GM21528 (cell line): ENCODE measurements around the gene ANKMY1.

Experiments
- ATAC-seq: cut with Tn5 transposase; IDR thresholded peaks from one replicate; pipeline ENCODE4 v1.9.1; 2021; ENCODE audit warnings: mild to moderate bottlenecking, moderate library complexity; ENCODE audit not compliant: unreplicated experiment, low FRiP score

ANKMY1 gene

GRCh38 chr2:240453461-240454105 is 104.2 kb downstream of the ANKMY1 start:
- ATAC-seq = no peak

- no peak for ATAC-seq
Observed at GRCh38 chr2:240452462-240453256, 105.1 kb downstream of the ANKMY1 start.

- no peak for ATAC-seq
Observed at GRCh38 chr2:240451791-240452461, 105.9 kb downstream of the ANKMY1 start.

DNA sequence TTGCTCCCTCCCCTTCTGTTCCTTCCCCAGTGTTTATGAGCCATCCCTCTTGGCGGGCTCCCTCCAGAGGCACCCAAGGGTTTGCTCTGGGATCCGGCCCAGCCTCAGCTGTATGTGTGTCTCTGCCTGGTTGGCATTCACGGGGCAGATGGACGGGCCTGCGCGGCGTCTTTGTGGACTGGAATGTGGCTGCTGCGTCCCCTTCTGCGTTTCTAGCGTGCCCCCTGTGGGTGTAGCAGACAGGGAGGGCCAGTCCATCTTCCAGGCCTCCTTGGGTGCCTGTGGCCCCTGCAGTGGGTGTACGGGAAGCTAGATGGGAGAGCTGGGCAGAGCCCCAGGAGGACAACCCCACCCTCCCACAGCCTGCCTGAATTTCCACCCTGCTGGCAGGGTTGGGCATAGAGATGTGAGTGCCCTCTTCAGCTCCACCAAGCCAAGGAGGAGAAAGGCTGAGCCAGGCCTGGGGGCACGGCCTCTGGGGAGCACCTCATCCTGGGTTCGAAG is 106.6 kb downstream of the ANKMY1 start:
- no peak for ATAC-seq

GRCh38 chr2:240450532-240451107 is 107.2 kb downstream of the ANKMY1 start:
- no peak for ATAC-seq

- no peak for ATAC-seq
Observed at GRCh38 chr2:240449764-240450531, 107.8 kb downstream of the ANKMY1 start.

DNA sequence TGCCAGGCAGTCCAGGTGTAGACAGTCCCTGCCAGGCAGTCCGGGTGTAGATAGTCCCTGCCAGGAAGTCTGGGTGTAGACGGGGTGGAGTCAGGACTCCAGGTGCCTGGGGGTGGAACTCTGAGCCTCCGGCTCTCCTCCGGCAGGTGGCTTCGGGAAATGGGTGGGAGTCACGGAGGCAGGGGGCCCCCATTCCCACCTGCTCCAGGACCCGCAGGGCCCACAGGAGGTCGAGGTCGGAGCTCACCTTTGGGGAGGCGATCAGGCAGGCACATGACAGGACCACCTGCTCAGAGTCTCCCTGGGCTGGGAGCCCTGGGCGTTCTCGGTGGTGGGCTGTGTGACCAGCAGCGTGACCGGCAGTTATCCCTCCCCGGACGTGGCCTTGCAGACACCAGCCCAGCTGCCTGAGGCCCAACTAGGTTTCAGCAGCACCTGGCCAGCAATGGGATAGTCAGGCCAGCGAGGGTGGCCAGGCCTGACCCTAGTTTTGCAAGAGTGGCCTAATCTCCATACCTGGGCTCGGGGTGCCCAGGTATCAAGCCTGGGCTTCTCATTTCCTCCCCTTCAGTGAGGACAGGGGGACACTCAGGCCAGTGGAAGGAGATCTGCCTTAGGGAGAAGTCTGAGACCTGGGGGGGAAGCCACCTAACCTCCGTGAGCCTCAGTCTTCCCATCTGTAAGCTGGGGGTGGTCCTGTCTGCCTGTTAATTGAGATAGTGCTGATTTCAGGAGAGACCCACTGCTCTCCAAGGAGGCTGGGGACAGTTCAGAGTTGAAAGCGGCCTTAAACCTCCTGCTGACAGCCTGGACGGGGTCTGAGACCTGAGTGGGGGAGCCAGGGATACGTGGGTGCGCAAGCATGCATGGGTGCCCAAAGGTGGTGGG is 109.2 kb downstream of the ANKMY1 start:
- ATAC-seq = no peak

GRCh38 chr2:240447934-240448333 is 109.9 kb downstream of the ANKMY1 start:
- ATAC-seq = no peak

DNA sequence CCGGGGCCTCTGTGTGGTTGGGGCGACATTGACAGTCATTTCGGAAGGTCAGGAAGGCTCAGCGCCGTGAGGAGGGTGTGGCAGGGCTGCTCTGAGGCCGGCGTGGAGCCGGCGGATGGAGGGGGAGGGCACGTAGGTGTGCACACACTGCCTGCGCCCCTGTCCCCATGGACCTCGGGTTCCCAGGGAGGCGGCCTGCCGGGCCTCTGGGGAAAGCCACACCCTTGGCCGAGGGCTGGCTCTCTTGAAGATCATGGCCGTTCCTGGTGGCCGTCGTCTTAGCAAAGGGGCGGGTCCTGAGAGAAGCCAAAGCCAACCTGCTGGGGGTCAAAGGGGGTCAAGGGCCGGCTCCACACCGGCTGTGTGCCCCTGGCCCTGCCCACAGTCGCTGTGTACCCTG is 110.5 kb downstream of the ANKMY1 start:
- ATAC-seq = no peak

GRCh38 chr2:240446664-240447175 is 111.1 kb downstream of the ANKMY1 start:
- ATAC-seq = no peak

GRCh38 chr2:240445961-240446663 is 111.7 kb downstream of the ANKMY1 start:
- ATAC-seq = no peak

DNA sequence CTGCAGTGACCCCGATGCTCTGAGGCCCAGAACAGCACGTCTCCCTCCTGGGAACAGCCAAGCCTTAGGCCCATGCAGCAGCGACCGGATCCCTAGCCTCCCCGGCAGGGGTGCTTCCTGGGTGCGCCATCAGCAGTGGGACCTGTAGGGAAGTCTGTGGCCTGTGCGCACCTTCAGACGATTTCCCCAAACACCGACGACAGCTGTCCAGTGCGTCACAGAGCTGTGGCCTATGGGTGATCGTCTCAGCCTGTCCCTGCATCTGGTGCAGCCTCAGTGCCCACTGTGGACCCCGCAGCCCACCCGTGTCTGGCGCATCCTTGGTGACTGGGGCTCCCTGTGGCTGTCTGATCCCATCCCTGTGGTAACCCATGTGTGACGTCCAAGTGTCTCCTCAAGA is 113.3 kb downstream of the ANKMY1 start:
- no peak for ATAC-seq

DNA sequence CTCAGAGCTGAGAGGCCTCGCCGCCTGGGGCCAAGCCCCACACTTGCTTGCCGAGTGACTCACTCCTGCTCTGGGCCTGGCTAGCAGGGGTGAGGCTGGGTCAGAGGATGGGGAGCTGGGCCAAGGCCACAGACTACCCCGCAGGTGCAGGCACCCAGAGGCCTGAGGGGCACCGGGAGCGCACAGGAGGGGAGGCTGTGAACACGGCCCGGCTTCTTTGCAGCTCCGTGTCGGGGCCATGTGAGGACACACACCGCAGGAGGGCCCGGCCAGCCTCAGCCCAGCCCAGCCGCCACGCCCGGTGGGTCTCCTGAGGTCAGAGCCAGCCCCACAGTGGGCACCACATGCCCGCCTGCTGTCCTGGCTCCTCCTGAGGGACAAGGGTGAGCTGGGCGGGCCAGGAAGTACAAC is 113.9 kb downstream of the ANKMY1 start:
- no peak for ATAC-seq

- no peak for ATAC-seq
Observed at GRCh38 chr2:240442891-240443715, 114.7 kb downstream of the ANKMY1 start.

DNA sequence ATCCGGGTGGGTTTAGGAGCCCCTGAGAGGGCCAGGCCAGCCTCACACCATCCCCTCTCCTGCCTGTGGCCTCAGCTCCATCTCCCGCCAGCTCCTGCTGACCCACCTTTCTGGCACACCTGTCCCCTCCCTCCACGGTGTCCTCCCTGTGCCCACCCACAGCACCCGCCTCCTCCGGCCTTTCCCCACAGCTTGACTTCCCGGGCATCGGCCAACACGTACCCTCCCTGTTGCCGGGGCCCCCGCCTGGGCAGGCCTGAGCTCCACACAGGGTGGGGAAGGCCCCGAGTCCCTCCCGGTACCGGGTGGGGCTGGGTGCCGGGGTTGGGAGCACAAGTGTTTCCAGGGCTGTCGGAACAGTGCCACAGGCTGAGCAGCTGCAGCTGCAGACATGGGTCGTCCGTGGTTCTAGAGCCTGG is 115.8 kb downstream of the ANKMY1 start:
- no peak for ATAC-seq

DNA sequence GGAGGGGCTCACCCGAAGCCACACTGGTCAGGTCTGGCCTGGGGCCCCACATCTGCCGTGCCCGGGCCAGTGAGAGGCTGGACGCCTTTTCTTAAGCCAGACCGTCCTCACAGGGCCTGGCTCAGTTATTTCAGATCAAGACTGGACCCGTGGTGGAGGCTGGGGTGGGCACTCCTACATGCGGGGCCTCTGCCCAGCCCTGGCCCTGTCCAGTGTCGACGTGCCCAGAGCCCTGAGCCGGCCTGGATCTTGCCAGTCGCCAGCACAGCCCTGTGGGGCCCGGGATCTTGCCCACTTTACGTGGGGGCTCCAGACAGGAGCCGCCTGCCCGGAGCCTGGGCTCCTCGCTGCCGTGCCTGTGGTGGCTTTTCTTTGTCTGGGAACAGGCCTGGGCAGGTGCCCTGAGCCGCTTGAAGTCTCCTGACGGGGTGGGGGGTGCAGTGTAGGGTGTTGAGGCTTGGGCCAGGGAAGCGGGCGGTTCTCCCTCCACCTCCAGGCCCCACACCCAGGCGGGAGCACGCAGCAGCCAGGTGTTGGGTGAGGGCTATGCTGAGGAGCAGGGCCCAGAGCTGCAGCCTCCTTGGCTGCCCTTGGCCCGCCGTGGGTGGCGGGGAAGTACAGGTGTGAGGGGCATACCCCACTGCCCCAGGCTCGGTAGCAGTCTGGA is 116.3 kb downstream of the ANKMY1 start:
- ATAC-seq = no peak

DNA sequence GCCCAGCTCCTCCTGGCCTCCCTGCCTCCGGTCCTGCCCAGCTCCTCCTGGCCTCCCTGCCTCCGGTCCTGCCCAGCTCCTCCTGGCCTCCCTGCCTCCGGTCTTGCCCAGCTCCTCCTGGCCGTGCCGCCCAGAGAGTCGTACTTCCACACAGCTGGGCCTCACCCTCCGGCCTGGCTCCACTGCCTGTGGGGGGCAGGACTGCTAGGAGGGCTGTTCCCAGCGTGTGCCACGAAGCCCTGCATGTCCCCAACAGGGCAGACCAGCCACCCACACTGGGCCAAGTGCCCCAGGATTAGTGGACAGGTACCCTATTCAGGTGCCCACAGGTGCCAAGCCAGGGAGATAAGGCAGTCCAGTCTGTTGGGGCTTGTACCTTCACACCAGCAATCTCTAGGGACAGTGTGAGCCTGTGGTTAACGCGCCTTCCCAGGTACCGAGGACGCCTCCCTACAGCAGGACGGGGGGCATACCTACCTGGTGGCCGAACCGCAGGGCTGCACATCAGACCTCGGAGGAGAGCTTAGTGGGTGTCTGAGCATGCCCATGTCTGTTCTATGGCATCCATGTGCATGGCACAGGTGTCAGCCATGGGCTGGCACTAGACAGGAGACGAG is 117.0 kb downstream of the ANKMY1 start:
- ATAC-seq = no peak
